Breast epithelium (tissue), 3 donors: ENCODE results near the gene GIN1.

Source experiments
- POLR2A ChIP-seq: fragments of 450-650 bp; IDR thresholded peaks from one replicate; pipeline ENCODE4 v1.6.1; 2016; ENCODE audit warnings: antibody characterized with exemption, mild to moderate bottlenecking, moderate library complexity
- TF ChIP-seq, protein P1 (sequence below), 3 donors: fragments of 450-650 bp; IDR thresholded peaks; one replicate each; pipeline ENCODE4 v1.5.1; 2016 to 2017; ENCODE audit warnings: antibody characterized with exemption in 3 of 3, mild to moderate bottlenecking in 3 of 3, moderate library complexity in 3 of 3

DNA sequence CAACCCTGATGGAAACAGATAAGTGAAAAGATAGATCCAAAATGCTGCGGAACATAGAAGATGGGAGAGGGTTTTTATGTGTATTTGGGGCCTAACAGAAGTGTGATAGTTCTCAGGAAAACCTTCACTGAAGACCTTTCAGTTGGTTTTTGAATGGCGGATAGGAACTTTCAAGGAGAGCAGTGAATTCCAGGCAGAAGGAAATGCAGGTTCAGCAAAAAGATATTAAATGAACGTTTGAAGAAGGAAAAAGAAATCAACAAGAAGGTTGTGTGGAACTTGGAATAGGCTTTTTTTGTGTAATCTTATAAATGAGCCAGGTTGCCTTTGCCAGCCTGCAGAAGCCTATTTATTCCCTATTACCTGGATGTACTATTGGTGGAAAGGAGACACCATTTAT lies 2.3 kb upstream of the GIN1 start:
- no peak for TF ChIP-seq POLR2A
- TF ChIP-seq, protein P1, sequence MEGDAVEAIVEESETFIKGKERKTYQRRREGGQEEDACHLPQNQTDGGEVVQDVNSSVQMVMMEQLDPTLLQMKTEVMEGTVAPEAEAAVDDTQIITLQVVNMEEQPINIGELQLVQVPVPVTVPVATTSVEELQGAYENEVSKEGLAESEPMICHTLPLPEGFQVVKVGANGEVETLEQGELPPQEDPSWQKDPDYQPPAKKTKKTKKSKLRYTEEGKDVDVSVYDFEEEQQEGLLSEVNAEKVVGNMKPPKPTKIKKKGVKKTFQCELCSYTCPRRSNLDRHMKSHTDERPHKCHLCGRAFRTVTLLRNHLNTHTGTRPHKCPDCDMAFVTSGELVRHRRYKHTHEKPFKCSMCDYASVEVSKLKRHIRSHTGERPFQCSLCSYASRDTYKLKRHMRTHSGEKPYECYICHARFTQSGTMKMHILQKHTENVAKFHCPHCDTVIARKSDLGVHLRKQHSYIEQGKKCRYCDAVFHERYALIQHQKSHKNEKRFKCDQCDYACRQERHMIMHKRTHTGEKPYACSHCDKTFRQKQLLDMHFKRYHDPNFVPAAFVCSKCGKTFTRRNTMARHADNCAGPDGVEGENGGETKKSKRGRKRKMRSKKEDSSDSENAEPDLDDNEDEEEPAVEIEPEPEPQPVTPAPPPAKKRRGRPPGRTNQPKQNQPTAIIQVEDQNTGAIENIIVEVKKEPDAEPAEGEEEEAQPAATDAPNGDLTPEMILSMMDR (IDR thresholded peaks at IDR 0.05), result no peak
